GM10847 (cell line): ENCODE measurements around the gene ARSI.

ENCODE experiments used
- POLR2A ChIP-seq: IDR thresholded peaks from 2 replicates; pipeline ENCODE4 v1.6.1; 2011; ENCODE audit not compliant: insufficient read length; ENCODE audit errors: extremely low read depth

ARSI gene

GRCh38 chr5:150278046-150278730 lies 24.5 kb downstream of the ARSI start:
- TF ChIP-seq POLR2A: no peak

DNA sequence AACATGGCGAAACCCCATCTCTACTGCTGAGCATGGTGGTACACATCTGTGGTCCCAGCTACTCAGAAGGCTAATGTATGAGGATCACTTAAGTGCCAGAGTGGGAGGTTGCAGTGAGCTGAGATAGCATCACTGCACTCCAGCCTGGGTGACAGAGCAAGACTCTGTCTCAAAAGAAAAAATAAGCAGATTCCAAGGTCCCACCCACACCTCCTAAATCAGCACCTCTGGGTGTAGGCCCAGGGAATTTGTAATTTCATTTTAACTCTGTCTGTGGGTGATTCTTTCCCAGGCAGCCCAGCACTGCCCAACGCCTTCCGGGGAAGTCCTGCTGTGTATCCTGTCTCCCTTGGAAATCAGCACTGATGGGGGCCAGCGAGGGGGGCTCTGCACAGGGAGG lies 25.7 kb downstream of the ARSI start:
- TF ChIP-seq POLR2A: no peak

- TF ChIP-seq POLR2A: no peak
Observed at GRCh38 chr5:150274811-150275210, 27.9 kb downstream of the ARSI start.

DNA sequence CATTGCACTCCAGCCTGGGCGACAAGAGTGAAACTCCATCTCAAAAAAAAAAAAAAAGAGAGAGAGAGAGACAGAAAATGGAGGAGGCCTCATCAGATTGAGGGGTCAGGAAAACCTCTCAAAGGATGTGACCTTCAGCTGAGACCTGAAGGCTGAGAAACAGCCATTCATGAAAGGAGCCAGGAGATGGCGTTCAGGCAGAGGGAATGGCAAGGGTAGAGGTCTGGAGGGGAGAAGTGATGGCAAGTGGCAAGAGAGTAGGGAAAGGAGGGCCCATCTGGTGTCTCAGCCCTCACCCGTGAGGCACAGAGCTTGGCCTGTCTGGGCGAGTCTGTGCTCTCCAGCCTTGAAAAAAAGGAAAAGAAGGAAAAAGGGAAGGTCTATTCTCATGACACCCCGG lies 30.2 kb downstream of the ARSI start:
- TF ChIP-seq POLR2A: no peak

- TF ChIP-seq POLR2A: no peak
Observed at GRCh38 chr5:150271923-150272322, 30.8 kb downstream of the ARSI start.

DNA sequence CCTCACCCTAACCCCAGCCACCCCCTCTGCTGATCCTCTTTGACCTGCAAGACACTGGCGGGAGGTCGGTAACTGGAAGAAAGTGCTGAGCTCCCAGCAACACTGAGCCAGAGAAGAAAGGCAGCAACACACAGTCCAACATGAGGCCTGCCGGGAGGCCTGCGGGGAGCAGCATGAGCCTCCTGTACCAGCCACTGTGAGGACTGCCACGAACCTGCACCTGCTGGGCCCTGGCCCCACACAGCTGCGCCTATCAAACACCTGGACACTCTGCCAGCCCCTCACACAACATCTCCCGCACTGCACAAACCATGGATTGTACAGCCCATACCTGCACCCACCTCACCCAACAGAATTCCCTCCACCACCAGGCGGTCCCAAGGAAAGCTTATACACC lies 31.4 kb downstream of the ARSI start:
- TF ChIP-seq POLR2A: no peak

DNA sequence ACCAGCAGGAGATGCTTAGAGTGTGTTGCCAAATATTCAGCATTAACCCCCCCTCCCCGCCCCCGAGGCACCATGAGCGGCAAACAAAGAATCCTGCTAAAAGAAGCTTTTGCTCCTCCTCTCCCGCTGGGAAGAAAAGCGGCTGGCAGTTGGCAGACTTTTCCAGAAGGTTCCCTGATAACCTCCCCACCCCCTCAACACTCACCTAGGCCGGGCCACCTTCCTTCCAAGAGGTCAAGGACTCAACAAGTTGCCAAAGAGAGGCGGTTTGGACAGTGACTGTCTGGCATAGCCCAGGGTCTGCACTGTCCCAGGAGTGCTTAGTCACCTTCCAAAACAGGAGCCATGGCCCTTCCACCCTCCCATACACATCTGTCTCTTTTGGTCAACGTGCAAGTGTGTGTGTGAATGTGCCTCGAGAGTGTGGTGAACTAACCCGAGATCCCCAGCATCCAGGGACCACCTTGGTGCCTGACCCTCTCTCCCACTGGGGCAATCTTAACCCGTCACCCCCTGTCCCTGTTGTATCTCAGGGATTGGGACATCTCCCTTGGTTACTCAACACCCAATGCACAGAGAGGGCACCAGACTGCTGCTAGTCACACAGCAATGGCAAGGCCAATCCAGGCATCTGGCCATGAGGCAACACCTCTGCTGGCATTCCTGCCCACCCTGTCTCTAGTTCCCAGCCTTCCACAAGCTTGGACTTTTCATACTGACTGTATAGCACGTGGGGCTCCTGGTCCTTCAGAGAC lies 32.0 kb downstream of the ARSI start:
- no peak for TF ChIP-seq POLR2A

GRCh38 chr5:150266871-150267291 lies 35.8 kb downstream of the ARSI start:
- TF ChIP-seq POLR2A: no peak

- TF ChIP-seq POLR2A: no peak
Observed at GRCh38 chr5:150265870-150266383, 36.8 kb downstream of the ARSI start.

DNA sequence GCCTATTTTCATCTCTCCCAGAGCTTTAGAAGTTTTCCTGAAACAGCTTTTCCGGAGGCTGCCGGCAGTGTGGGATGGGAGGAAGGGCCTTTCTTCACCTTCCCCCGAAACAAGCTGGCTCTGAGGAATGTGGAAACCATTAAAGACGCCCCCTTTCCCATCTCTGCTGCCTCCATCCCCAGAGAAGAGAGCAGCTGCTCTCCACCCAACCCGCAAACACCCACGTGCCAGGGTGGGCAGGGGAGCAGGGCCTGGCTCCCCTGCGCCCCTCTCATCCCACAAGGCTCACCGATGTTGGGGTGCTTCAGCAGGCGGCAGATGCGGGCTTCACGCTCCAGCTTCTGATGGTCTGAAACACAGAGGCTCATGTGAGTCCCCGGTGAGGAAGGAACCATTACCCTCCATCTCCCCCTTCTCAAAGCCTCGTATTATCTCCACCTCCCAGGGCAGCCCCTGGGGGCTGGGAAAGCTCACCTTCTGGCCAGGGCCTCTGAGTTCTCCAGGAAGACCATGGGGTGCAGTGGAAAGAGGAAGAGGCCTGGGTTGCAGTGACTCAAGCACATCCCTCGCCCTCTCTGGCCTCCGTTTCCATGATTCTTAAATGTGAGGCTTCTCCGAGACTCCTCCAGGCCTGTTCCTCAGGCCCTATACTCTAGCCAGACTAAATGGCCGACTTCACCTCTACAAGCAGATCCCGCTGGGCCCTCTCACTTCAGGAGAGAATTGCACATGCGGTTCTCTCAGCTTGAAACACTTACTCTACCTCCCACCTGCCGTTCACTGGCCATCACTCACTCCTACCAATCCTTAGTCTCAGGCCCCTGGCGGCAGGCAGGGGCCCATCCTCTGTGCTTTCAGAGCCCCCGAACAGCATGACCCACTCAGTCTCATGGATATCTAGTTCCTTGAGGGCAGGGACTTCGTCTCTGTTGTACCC lies 37.8 kb downstream of the ARSI start:
- no peak for TF ChIP-seq POLR2A

- no peak for TF ChIP-seq POLR2A
Observed at GRCh38 chr5:150263801-150264621, 38.7 kb downstream of the ARSI start.

DNA sequence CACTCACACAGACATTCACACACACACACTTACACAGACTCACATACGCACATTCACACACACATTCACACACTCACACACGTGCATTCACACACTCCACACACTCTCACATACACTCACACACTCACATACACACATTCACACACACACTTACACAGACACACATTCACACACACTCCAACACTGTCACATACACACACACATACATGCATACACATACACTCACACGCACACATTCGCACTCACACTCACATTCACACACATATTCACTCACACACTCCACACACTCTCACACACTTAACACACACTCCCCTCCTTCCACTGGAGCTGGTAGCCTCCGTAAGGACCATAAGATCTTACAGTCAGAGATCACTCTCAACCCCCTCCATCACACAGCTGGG lies 39.3 kb downstream of the ARSI start:
- TF ChIP-seq POLR2A: no peak

DNA sequence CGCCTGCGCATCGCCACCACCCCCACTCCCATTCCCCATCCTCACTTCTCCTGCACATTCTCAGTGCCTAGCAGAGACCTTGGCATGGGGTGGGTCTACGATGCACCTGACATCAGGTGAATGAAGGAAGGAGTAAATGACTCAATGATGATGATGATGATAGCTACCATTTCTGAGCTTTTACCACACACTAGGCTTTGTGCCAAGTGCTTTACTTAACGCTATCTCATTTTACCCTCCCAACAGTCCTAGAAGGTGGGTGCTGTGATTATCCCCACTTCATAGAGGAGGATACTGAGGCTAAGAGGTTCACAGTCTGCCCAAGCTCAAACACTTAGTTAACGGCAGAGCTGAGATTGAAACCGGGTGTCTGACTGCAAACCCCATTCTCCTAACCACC lies 40.2 kb downstream of the ARSI start:
- TF ChIP-seq POLR2A: no peak

DNA sequence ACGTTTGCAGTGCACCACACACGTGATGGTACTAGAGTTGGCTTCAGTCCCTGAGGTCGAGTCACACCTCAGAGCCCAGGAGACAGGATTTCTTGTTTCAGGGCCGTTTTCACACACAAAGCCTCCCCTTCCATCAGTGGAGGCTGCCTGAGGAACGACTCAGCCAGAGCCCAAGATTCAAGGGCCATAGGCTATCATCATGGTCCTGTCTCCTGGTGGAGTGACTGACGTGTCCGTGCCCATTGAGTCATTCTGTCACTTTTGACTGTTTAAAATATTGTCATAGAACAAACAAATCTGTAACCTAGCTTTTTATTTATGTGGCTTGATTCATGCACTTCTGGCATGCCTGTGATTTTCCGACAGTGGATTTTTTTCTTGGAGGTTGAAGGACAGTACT lies 41.5 kb downstream of the ARSI start:
- TF ChIP-seq POLR2A: no peak

- TF ChIP-seq POLR2A: no peak
Observed at GRCh38 chr5:150258130-150258529, 44.6 kb downstream of the ARSI start.

GRCh38 chr5:150257424-150257823 lies 45.3 kb downstream of the ARSI start:
- TF ChIP-seq POLR2A: no peak
